ENCODE results near the gene LENG8.
A peak's percentile ranks its signal among the peaks of the same experiment; 100 is the strongest.

The LENG8 gene

GRCh38 chr19:54464630-54465425 is 15.8 kb downstream of the LENG8 start (continued):
- TF ChIP-seq ZIC2 (tag by site-specific recombination; IDR thresholded peaks at IDR 0.05): peak; percentile 45; the same call in 1 of the 2 replicates
- TF ChIP-seq ZFHX2 (tag by site-specific recombination; conservative IDR thresholded peaks at IDR 0.05): peak; percentile 39
- peak; percentile 63; the same call in 1 of the 2 replicates for TF ChIP-seq ZSCAN30 (tag by site-specific recombination; IDR thresholded peaks at IDR 0.05)
- TF ChIP-seq ZNF610 (tag by site-specific recombination; IDR thresholded peaks at IDR 0.05; ENCODE audit: borderline replicate concordance): no peak
- peak; percentile 39; the same call in 1 of the 2 replicates for TF ChIP-seq KLF7 (tag by site-specific recombination; IDR thresholded peaks at IDR 0.05; ENCODE audit: borderline replicate concordance)
- TF ChIP-seq ZNF121 (tag by site-specific recombination; IDR thresholded peaks at IDR 0.05): no peak
- TF ChIP-seq ZNF239 (tag by site-specific recombination; IDR thresholded peaks at IDR 0.05): no peak
- TF ChIP-seq WT1 (tag by site-specific recombination; IDR thresholded peaks at IDR 0.05): no peak
- TF ChIP-seq ZNF10 (tag by site-specific recombination; IDR thresholded peaks at IDR 0.05): no peak
- no peak for TF ChIP-seq BCL6B (tag by site-specific recombination; IDR thresholded peaks at IDR 0.05)
- TF ChIP-seq PRDM1 (tag by site-specific recombination; IDR thresholded peaks at IDR 0.05): no peak
- TF ChIP-seq ZXDB (tag by site-specific recombination; IDR thresholded peaks at IDR 0.05): peak; percentile 67
- 0 out of 2 replicates have a peak, but pooled peaks have one; percentile 27 for TF ChIP-seq ZNF76 (tag by site-specific recombination; IDR thresholded peaks at IDR 0.05; ENCODE audit: borderline replicate concordance, low read depth)
- no peak for TF ChIP-seq ZNF221 (tag by site-specific recombination; IDR thresholded peaks at IDR 0.05; ENCODE audit: borderline replicate concordance)
- no peak for TF ChIP-seq ZNF311 (tag by site-specific recombination; IDR thresholded peaks at IDR 0.05; ENCODE audit: borderline replicate concordance)
- TF ChIP-seq TRIM28 (IDR thresholded peaks at IDR 0.05; ENCODE audit: borderline replicate concordance, low read length): no peak
- TF ChIP-seq ZNF501 (tag by site-specific recombination; IDR thresholded peaks at IDR 0.05): no peak
- peak; percentile 92 for TF ChIP-seq GLIS1 (tag by site-specific recombination; IDR thresholded peaks at IDR 0.05)
- no peak for TF ChIP-seq ZNF624 (tag by site-specific recombination; IDR thresholded peaks at IDR 0.05)
- peak; percentile 16; the same call in 1 of the 2 replicates for TF ChIP-seq ZNF692 (tag by site-specific recombination; IDR thresholded peaks at IDR 0.05)
- 0 out of 2 replicates have a peak, but pooled peaks have one; percentile 28 for TF ChIP-seq KLF16 (tag by site-specific recombination; IDR thresholded peaks at IDR 0.05)
- TF ChIP-seq ZNF112 (tag by site-specific recombination; IDR thresholded peaks at IDR 0.05): no peak
- no peak for TF ChIP-seq BCL11B (tag by site-specific recombination; IDR thresholded peaks at IDR 0.05; ENCODE audit: low read depth)
- no peak for TF ChIP-seq ZNF704 (tag by site-specific recombination; IDR thresholded peaks at IDR 0.05)
- peak; percentile 73 for TF ChIP-seq ZNF623 (tag by site-specific recombination; IDR thresholded peaks at IDR 0.05)
- TF ChIP-seq ZFP69B (tag by site-specific recombination; IDR thresholded peaks at IDR 0.05): peak; percentile 31; the same call in 1 of the 2 replicates
- no peak for TF ChIP-seq GLI4 (tag by site-specific recombination; IDR thresholded peaks at IDR 0.05)
- TF ChIP-seq ZNF549 (tag by site-specific recombination; IDR thresholded peaks at IDR 0.05): no peak
- TF ChIP-seq REST (tag by site-specific recombination; IDR thresholded peaks at IDR 0.05): no peak
- peak; percentile 25 for TF ChIP-seq ZBTB26 (tag by site-specific recombination; optimal IDR thresholded peaks at IDR 0.05)

Data from HEK293 (cell line).